Measurements from ENCODE around the gene RNF113B.

Gene RNF113B

GRCh38 chr13:98203646-98204326 lies 26.7 kb upstream of the RNF113B start:
- no peak for DNase-seq

GRCh38 chr13:98201984-98202383 lies 24.9 kb upstream of the RNF113B start:
- peak; percentile 26 for DNase-seq

- no peak for DNase-seq
Observed at GRCh38 chr13:98201189-98201588, 24.1 kb upstream of the RNF113B start.

GRCh38 chr13:98200211-98200878 lies 23.3 kb upstream of the RNF113B start:
- DNase-seq = no peak

- peak; percentile 55 for DNase-seq
Observed at GRCh38 chr13:98199480-98199879, 22.4 kb upstream of the RNF113B start.

GRCh38 chr13:98198683-98199082 lies 21.6 kb upstream of the RNF113B start:
- no peak for DNase-seq

GRCh38 chr13:98195054-98195791 lies 18.2 kb upstream of the RNF113B start:
- peak; percentile 57 for DNase-seq

- no peak for DNase-seq
Observed at GRCh38 chr13:98192008-98192407, 14.9 kb upstream of the RNF113B start.

- no peak for DNase-seq
Observed at GRCh38 chr13:98190889-98191444, 13.9 kb upstream of the RNF113B start.

GRCh38 chr13:98189841-98190505 lies 12.9 kb upstream of the RNF113B start:
- DNase-seq = no peak

- no peak for DNase-seq
Observed at GRCh38 chr13:98188544-98189166, 11.6 kb upstream of the RNF113B start.

GRCh38 chr13:98187965-98188261 lies 10.8 kb upstream of the RNF113B start:
- no peak for DNase-seq

GRCh38 chr13:98187155-98187964 lies 10.3 kb upstream of the RNF113B start:
- no peak for DNase-seq

GRCh38 chr13:98184792-98185191 lies 7.7 kb upstream of the RNF113B start:
- no peak for DNase-seq

- no peak for DNase-seq
Observed at GRCh38 chr13:98182589-98182988, 5.5 kb upstream of the RNF113B start.

GRCh38 chr13:98182153-98182552 lies 5.1 kb upstream of the RNF113B start:
- DNase-seq = no peak

GRCh38 chr13:98181111-98181815 lies 4.2 kb upstream of the RNF113B start:
- DNase-seq = no peak

- no peak for DNase-seq
Observed at GRCh38 chr13:98180092-98180491, 3.0 kb upstream of the RNF113B start.

- no peak for DNase-seq
Observed at GRCh38 chr13:98175823-98176222, 1.2 kb downstream of the RNF113B start.

GRCh38 chr13:98175043-98175442 lies 2.0 kb downstream of the RNF113B start:
- DNase-seq = no peak

- no peak for DNase-seq
Observed at GRCh38 chr13:98174307-98174706, 2.8 kb downstream of the RNF113B start.
